ENCODE data around the gene HTD2. TPM values are rescaled to one million over a fixed set of nuclear protein-coding genes. Genes with fewer than 3 reads are reported as not detected.

The HTD2 gene
- total and polyA plus RNA-seq, 4 donors: 6.5 to 10.8 (median 7.8) TPM

DNA sequence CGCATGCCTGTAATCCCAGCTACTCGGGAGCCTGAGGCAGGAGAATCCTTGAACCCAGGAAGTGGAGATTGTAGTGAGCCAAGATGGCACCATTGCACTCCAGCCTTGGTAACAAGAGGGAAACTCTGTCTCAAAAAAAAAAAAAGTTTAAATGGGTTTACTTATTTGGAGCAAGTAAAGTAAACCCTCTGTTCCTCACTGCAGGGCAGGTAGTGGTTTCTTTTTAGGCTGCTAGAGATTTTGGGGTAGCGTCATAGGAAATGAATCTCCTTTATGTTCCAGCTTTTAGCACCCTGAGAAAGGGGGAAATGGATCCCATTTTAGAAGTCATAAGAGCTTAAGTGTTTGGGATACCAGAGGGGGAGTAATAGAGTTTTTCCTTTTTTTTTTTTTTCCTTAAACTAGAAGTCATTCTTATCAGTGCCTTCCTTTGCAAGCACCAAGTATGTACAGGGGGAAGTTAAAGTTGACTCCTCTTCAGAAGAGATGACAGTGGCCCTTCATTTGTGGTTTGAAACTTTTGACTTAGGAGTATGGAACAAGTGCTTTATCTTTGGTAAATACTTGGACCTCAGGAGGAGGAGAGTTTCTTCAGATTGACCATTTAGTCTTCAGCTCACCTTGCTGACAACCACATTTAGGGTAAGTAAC lies 34.4 kb downstream of the HTD2 start:
- Histone ChIP-seq H3K27me3 (ENCODE audit: control insufficient read depth in 1 of 2, insufficient read depth in 2 of 2, low read length in 1 of 2) (no peaks in the 10 kb centered on the region), H3K4me3 (ENCODE audit: low read length in 2 of 2) (no peak overlapping the region), H3K9me3 (ENCODE audit: control insufficient read depth, low read length) (no peaks in the 10 kb centered on the region), H3K36me3 (ENCODE audit: control insufficient read depth in 1 of 2, insufficient read depth in 2 of 2, low read length in 1 of 2) (no peaks in the 10 kb centered on the region), H3K27ac (ENCODE audit: low read depth in 1 of 2, low read length in 2 of 2) (no peak overlapping the region), H3K4me1 (ENCODE audit: control insufficient read depth in 1 of 2, insufficient read depth in 2 of 2, low read length in 2 of 2) (peaks cover 0 to under 1% of the 10 kb centered on the region in 2 donors)
- ATAC-seq (ENCODE audit: low FRiP score): no peak
- 98% methylated on average over 3 of the region's 3 CpGs for WGBS, 2 donors
- DNase-seq: no peak
- intact Hi-C loops (cut with DNase I): no loop called here

DNA sequence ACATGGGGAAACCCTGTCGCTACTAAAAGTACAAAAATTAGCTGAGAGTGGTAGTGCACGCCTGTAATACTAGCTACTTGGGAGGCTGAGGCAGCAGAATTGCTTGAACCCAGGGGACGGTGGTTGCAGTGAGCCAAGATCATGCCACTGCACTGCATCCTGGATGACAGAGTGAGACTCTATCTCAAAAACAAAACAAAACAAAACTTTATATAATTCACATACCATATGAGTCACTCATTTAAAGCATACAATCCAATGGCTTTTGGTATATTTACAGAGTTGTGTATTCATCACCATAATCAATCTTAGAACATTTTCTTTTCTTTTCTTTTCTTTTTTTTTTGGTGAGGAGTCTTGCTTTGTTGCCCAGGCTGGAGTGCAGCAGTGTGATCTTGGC lies 35.1 kb downstream of the HTD2 start:
- no peak for ATAC-seq (ENCODE audit: low FRiP score)
- Histone ChIP-seq H3K4me3 (ENCODE audit: low read length in 2 of 2) (no peak overlapping the region), H3K4me1 (ENCODE audit: control insufficient read depth in 1 of 2, insufficient read depth in 2 of 2, low read length in 2 of 2) (no peaks in the 10 kb centered on the region), H3K27ac (ENCODE audit: low read depth in 1 of 2, low read length in 2 of 2) (no peak overlapping the region), H3K36me3 (ENCODE audit: control insufficient read depth in 1 of 2, insufficient read depth in 2 of 2, low read length in 1 of 2) (no peaks in the 10 kb centered on the region), H3K27me3 (ENCODE audit: control insufficient read depth in 1 of 2, insufficient read depth in 2 of 2, low read length in 1 of 2) (no peaks in the 10 kb centered on the region), H3K9me3 (ENCODE audit: control insufficient read depth, low read length) (no peaks in the 10 kb centered on the region)
- no peak for DNase-seq
- intact Hi-C loops (cut with DNase I): no loop called here
- WGBS, 2 donors: 82 to 84% methylated on average over 3 of the region's 3 CpGs

DNA sequence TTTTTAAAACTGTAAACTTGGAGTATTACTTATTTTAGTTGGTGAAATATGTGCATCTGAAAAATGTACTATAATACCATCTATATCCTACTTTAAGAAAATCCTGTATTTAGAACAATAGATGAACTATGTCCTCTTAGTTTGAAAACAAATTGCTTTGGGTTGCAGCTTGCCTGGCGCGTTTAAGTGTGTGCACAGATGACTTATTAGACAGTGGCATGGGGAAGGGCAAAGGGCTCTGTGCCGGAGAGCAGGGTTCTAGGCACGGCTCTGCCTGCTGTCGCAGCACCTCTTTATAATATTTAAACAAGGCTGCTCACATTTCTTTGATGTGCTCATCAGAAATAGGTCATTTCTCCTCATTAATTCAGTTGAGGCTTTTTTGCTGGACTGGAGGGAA lies 36.4 kb downstream of the HTD2 start:
- WGBS, 2 donors: 84 to 85% methylated on average over 5 of the region's 5 CpGs

DNA sequence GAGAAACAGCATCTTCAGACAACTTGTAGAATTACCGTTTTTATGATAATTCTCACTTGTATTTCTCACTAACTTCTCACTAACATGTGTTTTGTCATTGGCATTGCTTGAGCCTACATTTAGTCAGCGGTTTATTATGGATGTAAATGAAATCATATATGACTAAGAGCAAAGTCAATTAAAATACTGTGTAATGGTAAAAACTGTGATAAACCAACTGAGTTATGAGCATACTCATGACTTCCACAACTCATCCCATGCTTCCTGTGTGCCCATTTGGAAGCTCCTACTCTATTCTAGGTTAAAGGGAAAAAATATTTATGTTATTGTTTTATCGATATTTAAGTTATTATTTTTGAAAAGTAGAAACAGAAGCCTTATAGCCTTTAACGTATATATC lies 39.1 kb downstream of the HTD2 start:
- 94 to 95% methylated on average over 4 of the region's 4 CpGs for WGBS, 2 donors
- no peak overlapping the region for H3K4me3 ChIP-seq (ENCODE audit: low read length in 2 of 2)
- no peak overlapping the region for H3K27ac ChIP-seq (ENCODE audit: low read depth in 1 of 2, low read length in 2 of 2)
- DNase-seq: no peak
- intact Hi-C loops (cut with DNase I): no loop called here
- H3K9me3 ChIP-seq (ENCODE audit: control insufficient read depth, low read length): no peaks in the 10 kb centered on the region
- H3K4me1 ChIP-seq (ENCODE audit: control insufficient read depth in 1 of 2, insufficient read depth in 2 of 2, low read length in 2 of 2): no peaks in the 10 kb centered on the region
- no peaks in the 10 kb centered on the region for H3K27me3 ChIP-seq (ENCODE audit: control insufficient read depth in 1 of 2, insufficient read depth in 2 of 2, low read length in 1 of 2)
- no peaks in the 10 kb centered on the region for H3K36me3 ChIP-seq (ENCODE audit: control insufficient read depth in 1 of 2, insufficient read depth in 2 of 2, low read length in 1 of 2)
- ATAC-seq (ENCODE audit: low FRiP score): no peak

More for the DNA sequence above, 36.4 kb downstream of the HTD2 start:
- H3K4me1 ChIP-seq (ENCODE audit: control insufficient read depth in 1 of 2, insufficient read depth in 2 of 2, low read length in 2 of 2): no peaks in the 10 kb centered on the region
- H3K9me3 ChIP-seq (ENCODE audit: control insufficient read depth, low read length): no peaks in the 10 kb centered on the region
- ATAC-seq (ENCODE audit: low FRiP score) (no peak), DNase-seq (no peak)
- H3K4me3 ChIP-seq (ENCODE audit: low read length in 2 of 2): no peak overlapping the region
- intact Hi-C loops (cut with DNase I): no loop called here
- H3K36me3 ChIP-seq (ENCODE audit: control insufficient read depth in 1 of 2, insufficient read depth in 2 of 2, low read length in 1 of 2): no peaks in the 10 kb centered on the region
- no peaks in the 10 kb centered on the region for H3K27me3 ChIP-seq (ENCODE audit: control insufficient read depth in 1 of 2, insufficient read depth in 2 of 2, low read length in 1 of 2)
- no peak overlapping the region for H3K27ac ChIP-seq (ENCODE audit: low read depth in 1 of 2, low read length in 2 of 2)

DNA sequence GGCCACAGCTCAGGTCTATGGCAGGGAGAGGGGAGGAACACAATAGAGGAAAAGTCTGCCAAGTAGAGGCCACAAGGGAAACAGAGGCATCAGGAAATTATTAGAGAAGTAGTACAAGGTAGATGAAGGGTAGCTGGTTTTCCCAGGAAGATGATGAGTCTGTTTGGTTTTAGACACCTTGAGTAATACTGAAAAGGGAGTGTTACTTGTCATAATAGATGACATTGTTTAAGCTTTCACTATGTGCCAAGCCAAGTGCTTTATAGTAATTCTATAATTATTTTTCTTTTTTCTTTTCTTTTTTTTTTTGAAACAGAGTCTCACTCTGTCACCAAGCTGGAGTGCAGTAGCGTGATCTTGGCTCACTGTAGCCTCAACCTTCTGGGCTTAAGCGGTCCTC lies 40.0 kb downstream of the HTD2 start:
- H3K9me3 ChIP-seq (ENCODE audit: control insufficient read depth, low read length): no peaks in the 10 kb centered on the region
- DNase-seq: no peak
- no peaks in the 10 kb centered on the region for H3K27me3 ChIP-seq (ENCODE audit: control insufficient read depth in 1 of 2, insufficient read depth in 2 of 2, low read length in 1 of 2)
- no peaks in the 10 kb centered on the region for H3K36me3 ChIP-seq (ENCODE audit: control insufficient read depth in 1 of 2, insufficient read depth in 2 of 2, low read length in 1 of 2)
- H3K4me3 ChIP-seq (ENCODE audit: low read length in 2 of 2): no peak overlapping the region
- no peaks in the 10 kb centered on the region for H3K4me1 ChIP-seq (ENCODE audit: control insufficient read depth in 1 of 2, insufficient read depth in 2 of 2, low read length in 2 of 2)
- intact Hi-C loops (cut with DNase I): no loop called here
- no peak overlapping the region for H3K27ac ChIP-seq (ENCODE audit: low read depth in 1 of 2, low read length in 2 of 2)
- WGBS, 2 donors: 75 to 94% methylated on average over 2 of the region's 2 CpGs
- no peak for ATAC-seq (ENCODE audit: low FRiP score)

DNA sequence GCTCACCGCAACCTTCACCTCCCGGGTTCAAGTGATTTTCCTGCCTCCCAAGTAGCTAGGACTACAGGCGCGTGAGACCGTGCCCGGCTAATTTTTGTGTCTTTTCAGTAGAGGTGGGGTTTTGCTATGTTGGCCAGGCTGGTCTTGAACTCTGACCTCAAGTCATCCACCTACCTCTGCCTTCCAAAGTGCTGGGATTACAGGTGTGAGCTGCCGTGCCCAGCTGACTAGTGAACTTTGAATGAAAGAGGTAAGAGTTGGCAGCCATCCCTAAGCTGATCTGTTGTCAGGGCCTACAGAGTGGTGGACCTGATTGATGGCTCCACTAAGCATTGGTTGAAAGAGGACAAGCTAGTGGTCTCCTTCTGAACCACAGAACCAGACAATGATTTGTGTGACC lies 41.7 kb downstream of the HTD2 start:
- H3K27me3 ChIP-seq (ENCODE audit: control insufficient read depth in 1 of 2, insufficient read depth in 2 of 2, low read length in 1 of 2): no peaks in the 10 kb centered on the region
- no peaks in the 10 kb centered on the region for H3K9me3 ChIP-seq (ENCODE audit: control insufficient read depth, low read length)
- 95% methylated on average over 7 of the region's 7 CpGs for WGBS, 2 donors
- no peak overlapping the region for H3K27ac ChIP-seq (ENCODE audit: low read depth in 1 of 2, low read length in 2 of 2)
- DNase-seq: no peak
- intact Hi-C loops (cut with DNase I): no loop called here
- ATAC-seq (ENCODE audit: low FRiP score): no peak
- H3K36me3 ChIP-seq (ENCODE audit: control insufficient read depth in 1 of 2, insufficient read depth in 2 of 2, low read length in 1 of 2): no peaks in the 10 kb centered on the region
- no peaks in the 10 kb centered on the region for H3K4me1 ChIP-seq (ENCODE audit: control insufficient read depth in 1 of 2, insufficient read depth in 2 of 2, low read length in 2 of 2)
- H3K4me3 ChIP-seq (ENCODE audit: low read length in 2 of 2): no peak overlapping the region

DNA sequence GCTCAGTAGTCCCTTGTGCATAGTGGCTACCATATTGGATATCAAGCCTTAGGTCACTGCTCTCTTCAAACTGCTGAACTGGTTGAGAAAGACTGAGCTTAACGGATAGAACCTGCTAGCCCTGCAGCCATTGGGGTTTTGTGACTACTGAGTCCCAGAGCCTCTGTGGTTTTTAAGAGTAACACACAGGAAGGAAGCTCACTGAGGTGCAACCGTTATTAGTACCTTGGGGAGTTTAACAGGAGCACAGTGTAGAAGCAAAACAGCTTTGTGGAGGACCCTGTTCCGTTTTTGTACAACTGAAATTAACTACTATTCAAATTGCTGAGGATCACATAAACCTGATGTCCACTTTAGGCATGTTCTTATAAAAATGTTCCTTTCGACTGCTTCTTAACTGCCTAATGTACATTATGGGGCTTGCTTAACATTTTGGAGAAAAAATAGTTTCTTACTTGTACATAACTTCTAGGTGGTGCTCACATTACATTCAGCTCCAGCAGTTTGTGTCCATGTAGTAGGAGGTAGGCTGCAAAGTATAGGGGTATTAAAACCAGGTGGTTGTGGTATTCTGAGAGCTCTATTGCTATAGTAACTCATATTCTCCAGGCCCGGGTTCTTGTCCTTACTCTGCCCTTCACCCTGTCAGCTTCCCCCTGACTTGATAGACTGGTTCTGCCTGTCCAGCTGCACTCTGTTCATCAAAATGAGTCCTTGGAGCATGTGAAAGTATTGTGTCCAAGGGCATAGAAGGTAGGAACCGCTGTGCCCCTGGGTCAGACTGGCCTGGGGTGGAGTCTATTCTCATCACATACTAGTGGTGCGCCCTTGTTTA lies 43.7 kb downstream of the HTD2 start:
- Histone ChIP-seq H3K36me3 (ENCODE audit: control insufficient read depth in 1 of 2, insufficient read depth in 2 of 2, low read length in 1 of 2) (no peaks in the 10 kb centered on the region), H3K27ac (ENCODE audit: low read depth in 1 of 2, low read length in 2 of 2) (no peak overlapping the region), H3K4me3 (ENCODE audit: low read length in 2 of 2) (no peak overlapping the region), H3K27me3 (ENCODE audit: control insufficient read depth in 1 of 2, insufficient read depth in 2 of 2, low read length in 1 of 2) (no peaks in the 10 kb centered on the region), H3K9me3 (ENCODE audit: control insufficient read depth, low read length) (no peaks in the 10 kb centered on the region), H3K4me1 (ENCODE audit: control insufficient read depth in 1 of 2, insufficient read depth in 2 of 2, low read length in 2 of 2) (no peaks in the 10 kb centered on the region)
- no peak for ATAC-seq (ENCODE audit: low FRiP score)
- intact Hi-C loops (cut with DNase I): no loop called here
- 91 to 92% methylated on average over 7 of the region's 7 CpGs for WGBS, 2 donors
- no peak for DNase-seq

- Histone ChIP-seq H3K36me3 (ENCODE audit: control insufficient read depth in 1 of 2, insufficient read depth in 2 of 2, low read length in 1 of 2) (no peaks in the 10 kb centered on the region), H3K27ac (ENCODE audit: low read depth in 1 of 2, low read length in 2 of 2) (no peak overlapping the region), H3K4me3 (ENCODE audit: low read length in 2 of 2) (no peak overlapping the region), H3K4me1 (ENCODE audit: control insufficient read depth in 1 of 2, insufficient read depth in 2 of 2, low read length in 2 of 2) (no peaks in the 10 kb centered on the region), H3K27me3 (ENCODE audit: control insufficient read depth in 1 of 2, insufficient read depth in 2 of 2, low read length in 1 of 2) (no peaks in the 10 kb centered on the region), H3K9me3 (ENCODE audit: control insufficient read depth, low read length) (no peaks in the 10 kb centered on the region)
- intact Hi-C loops (cut with DNase I): no loop called here
- WGBS, 2 donors: 97% methylated on average over 2 of the region's 2 CpGs
- ATAC-seq (ENCODE audit: low FRiP score) (no peak), DNase-seq (no peak)
These were observed 44.3 kb downstream of the HTD2 start for GRCh38 chr3:58350627-58351013.

GRCh38 chr3:58351920-58352319 lies 45.6 kb downstream of the HTD2 start:
- ATAC-seq (ENCODE audit: low FRiP score) (no peak), DNase-seq (no peak)
- WGBS, 2 donors: 81 to 83% methylated on average over 3 of the region's 3 CpGs
- Histone ChIP-seq H3K36me3 (ENCODE audit: control insufficient read depth in 1 of 2, insufficient read depth in 2 of 2, low read length in 1 of 2) (no peaks in the 10 kb centered on the region), H3K4me1 (ENCODE audit: control insufficient read depth in 1 of 2, insufficient read depth in 2 of 2, low read length in 2 of 2) (no peaks in the 10 kb centered on the region), H3K4me3 (ENCODE audit: low read length in 2 of 2) (no peak overlapping the region), H3K9me3 (ENCODE audit: control insufficient read depth, low read length) (no peaks in the 10 kb centered on the region), H3K27me3 (ENCODE audit: control insufficient read depth in 1 of 2, insufficient read depth in 2 of 2, low read length in 1 of 2) (no peaks in the 10 kb centered on the region), H3K27ac (ENCODE audit: low read depth in 1 of 2, low read length in 2 of 2) (no peak overlapping the region)
- intact Hi-C loops (cut with DNase I): no loop called here

Measured in aorta (tissue), 5 donors.